ENCODE measurements around the gene DCUN1D4. TPM values are rescaled to one million over a fixed set of nuclear protein-coding genes. Genes with fewer than 3 reads are reported as not detected.

DCUN1D4 gene
- total and polyA plus RNA-seq, 4 donors: 35.2 to 86.0 (median 49.0) TPM

- Histone ChIP-seq H3K9me3 (ENCODE audit: control insufficient read depth, insufficient read depth, low read length) (no peaks in the 10 kb centered on the region), H3K36me3 (ENCODE audit: control insufficient read depth, insufficient read depth, low read length) (no peaks in the 10 kb centered on the region), H3K4me3 (ENCODE audit: low read depth, low read length) (no peak overlapping the region), H3K4me1 (ENCODE audit: control insufficient read depth, insufficient read depth, low read length) (peaks cover 13% of the 10 kb centered on the region), H3K27ac (ENCODE audit: low read depth, low read length) (no peak overlapping the region), H3K27me3 (ENCODE audit: control insufficient read depth, insufficient read depth, low read length) (no peaks in the 10 kb centered on the region)
- WGBS (ENCODE audit: insufficient coverage): no CpG with 5 or more reads among the region's 4 CpGs
- DNase-seq (ENCODE audit: low read depth in 4 of 6, low spot score in 6 of 6): no peak
Observed at GRCh38 chr4:51840781-51841180, 2.2 kb upstream of the DCUN1D4 start.

- Histone ChIP-seq H3K27ac (ENCODE audit: low read depth, low read length) (peak overlapping the region; percentile 76), H3K36me3 (ENCODE audit: control insufficient read depth, insufficient read depth, low read length) (no peaks in the 10 kb centered on the region), H3K4me3 (ENCODE audit: low read depth, low read length) (peak overlapping the region; percentile 86), H3K4me1 (ENCODE audit: control insufficient read depth, insufficient read depth, low read length) (peaks cover 9% of the 10 kb centered on the region), H3K27me3 (ENCODE audit: control insufficient read depth, insufficient read depth, low read length) (no peaks in the 10 kb centered on the region), H3K9me3 (ENCODE audit: control insufficient read depth, insufficient read depth, low read length) (no peaks in the 10 kb centered on the region)
- 0% methylated on average over 20 of the region's 20 CpGs for WGBS (ENCODE audit: insufficient coverage)
- no peak for DNase-seq (ENCODE audit: low read depth in 4 of 6, low spot score in 6 of 6)
Observed at GRCh38 chr4:51842167-51842553, 793 bp upstream of the DCUN1D4 start.

GRCh38 chr4:51843309-51844152, 578 bp downstream of the DCUN1D4 start:
- Histone ChIP-seq H3K4me3 (ENCODE audit: low read depth, low read length) (peak overlapping the region; percentile 86), H3K4me1 (ENCODE audit: control insufficient read depth, insufficient read depth, low read length) (peaks cover 9% of the 10 kb centered on the region), H3K27ac (ENCODE audit: low read depth, low read length) (peak overlapping the region; percentile 86), H3K27me3 (ENCODE audit: control insufficient read depth, insufficient read depth, low read length) (no peaks in the 10 kb centered on the region), H3K9me3 (ENCODE audit: control insufficient read depth, insufficient read depth, low read length) (no peaks in the 10 kb centered on the region), H3K36me3 (ENCODE audit: control insufficient read depth, insufficient read depth, low read length) (no peaks in the 10 kb centered on the region)
- WGBS (ENCODE audit: insufficient coverage): under 1% methylated on average over 27 of the region's 64 CpGs
- DNase-seq (ENCODE audit: low read depth in 4 of 6, low spot score in 6 of 6): peak in 3 of 6 donors; percentile 29 to 74 (median 56)

GRCh38 chr4:51844153-51845054, 1.5 kb downstream of the DCUN1D4 start:
- under 1% methylated on average over 67 of the region's 71 CpGs for WGBS (ENCODE audit: insufficient coverage)
- Histone ChIP-seq H3K4me1 (ENCODE audit: control insufficient read depth, insufficient read depth, low read length) (peaks cover 9% of the 10 kb centered on the region), H3K27me3 (ENCODE audit: control insufficient read depth, insufficient read depth, low read length) (no peaks in the 10 kb centered on the region), H3K36me3 (ENCODE audit: control insufficient read depth, insufficient read depth, low read length) (no peaks in the 10 kb centered on the region), H3K4me3 (ENCODE audit: low read depth, low read length) (peak overlapping the region; percentile 86), H3K9me3 (ENCODE audit: control insufficient read depth, insufficient read depth, low read length) (no peaks in the 10 kb centered on the region), H3K27ac (ENCODE audit: low read depth, low read length) (peak overlapping the region; percentile 86)
- peak; percentile 64 to 96 (median 81) for DNase-seq (ENCODE audit: low read depth in 4 of 6, low spot score in 6 of 6)

- Histone ChIP-seq H3K4me3 (ENCODE audit: low read depth, low read length) (peak overlapping the region; percentile 86), H3K9me3 (ENCODE audit: control insufficient read depth, insufficient read depth, low read length) (no peaks in the 10 kb centered on the region), H3K27ac (ENCODE audit: low read depth, low read length) (peak overlapping the region; percentile 86), H3K36me3 (ENCODE audit: control insufficient read depth, insufficient read depth, low read length) (no peaks in the 10 kb centered on the region), H3K27me3 (ENCODE audit: control insufficient read depth, insufficient read depth, low read length) (no peaks in the 10 kb centered on the region), H3K4me1 (ENCODE audit: control insufficient read depth, insufficient read depth, low read length) (peaks cover 9% of the 10 kb centered on the region)
- WGBS (ENCODE audit: insufficient coverage): 6% methylated on average over 2 of the region's 6 CpGs
- DNase-seq (ENCODE audit: low read depth in 4 of 6, low spot score in 6 of 6): peak in 1 of 6 donors; percentile 29
Observed at GRCh38 chr4:51845055-51845426, 2.1 kb downstream of the DCUN1D4 start.

- no peaks in the 10 kb centered on the region for H3K27me3 ChIP-seq (ENCODE audit: control insufficient read depth, insufficient read depth, low read length)
- H3K27ac ChIP-seq (ENCODE audit: low read depth, low read length): no peak overlapping the region
- no peaks in the 10 kb centered on the region for H3K36me3 ChIP-seq (ENCODE audit: control insufficient read depth, insufficient read depth, low read length)
- no peaks in the 10 kb centered on the region for H3K9me3 ChIP-seq (ENCODE audit: control insufficient read depth, insufficient read depth, low read length)
- WGBS (ENCODE audit: insufficient coverage): no CpG with 5 or more reads among the region's 1 CpG
- no peak overlapping the region for H3K4me3 ChIP-seq (ENCODE audit: low read depth, low read length)
- peaks cover 9% of the 10 kb centered on the region for H3K4me1 ChIP-seq (ENCODE audit: control insufficient read depth, insufficient read depth, low read length)
- DNase-seq (ENCODE audit: low read depth in 4 of 6, low spot score in 6 of 6): no peak
Observed at GRCh38 chr4:51845711-51846110, 2.8 kb downstream of the DCUN1D4 start.

- Histone ChIP-seq H3K9me3 (ENCODE audit: control insufficient read depth, insufficient read depth, low read length) (no peaks in the 10 kb centered on the region), H3K4me3 (ENCODE audit: low read depth, low read length) (no peak overlapping the region), H3K27me3 (ENCODE audit: control insufficient read depth, insufficient read depth, low read length) (no peaks in the 10 kb centered on the region), H3K27ac (ENCODE audit: low read depth, low read length) (no peak overlapping the region), H3K4me1 (ENCODE audit: control insufficient read depth, insufficient read depth, low read length) (peaks cover 10% of the 10 kb centered on the region), H3K36me3 (ENCODE audit: control insufficient read depth, insufficient read depth, low read length) (no peaks in the 10 kb centered on the region)
- WGBS (ENCODE audit: insufficient coverage): 73% methylated on average over 3 of the region's 5 CpGs
- no peak for DNase-seq (ENCODE audit: low read depth in 4 of 6, low spot score in 6 of 6)
Observed at GRCh38 chr4:51849430-51849829, 6.5 kb downstream of the DCUN1D4 start.

GRCh38 chr4:51850294-51850693, 7.3 kb downstream of the DCUN1D4 start:
- DNase-seq (ENCODE audit: low read depth in 4 of 6, low spot score in 6 of 6): no peak
- Histone ChIP-seq H3K9me3 (ENCODE audit: control insufficient read depth, insufficient read depth, low read length) (no peaks in the 10 kb centered on the region), H3K4me1 (ENCODE audit: control insufficient read depth, insufficient read depth, low read length) (peaks cover 4% of the 10 kb centered on the region), H3K4me3 (ENCODE audit: low read depth, low read length) (no peak overlapping the region), H3K27ac (ENCODE audit: low read depth, low read length) (no peak overlapping the region), H3K36me3 (ENCODE audit: control insufficient read depth, insufficient read depth, low read length) (no peaks in the 10 kb centered on the region), H3K27me3 (ENCODE audit: control insufficient read depth, insufficient read depth, low read length) (no peaks in the 10 kb centered on the region)
- WGBS (ENCODE audit: insufficient coverage): 80% methylated on average over 3 of the region's 4 CpGs

GRCh38 chr4:51851090-51851936, 8.4 kb downstream of the DCUN1D4 start:
- Histone ChIP-seq H3K4me1 (ENCODE audit: control insufficient read depth, insufficient read depth, low read length) (peaks cover 4% of the 10 kb centered on the region), H3K36me3 (ENCODE audit: control insufficient read depth, insufficient read depth, low read length) (no peaks in the 10 kb centered on the region), H3K27ac (ENCODE audit: low read depth, low read length) (no peak overlapping the region), H3K9me3 (ENCODE audit: control insufficient read depth, insufficient read depth, low read length) (no peaks in the 10 kb centered on the region), H3K4me3 (ENCODE audit: low read depth, low read length) (no peak overlapping the region), H3K27me3 (ENCODE audit: control insufficient read depth, insufficient read depth, low read length) (no peaks in the 10 kb centered on the region)
- WGBS (ENCODE audit: insufficient coverage): 66% methylated on average over 5 of the region's 7 CpGs
- DNase-seq (ENCODE audit: low read depth in 4 of 6, low spot score in 6 of 6): no peak
